Measurements from ENCODE around the gene SMARCB1.

Gene SMARCB1

GRCh38 chr22:23817146-23817545 lies 30.4 kb downstream of the SMARCB1 start:
- H3K4me1 Mint-ChIP-seq, result peaks cover 30% of the 10 kb centered on the region
- no peak for DNase-seq (ENCODE audit: low spot score in 2 of 2)
- no peak for ATAC-seq (ENCODE audit: low read depth)
- no peaks in the 10 kb centered on the region for H3K27me3 Mint-ChIP-seq
- no peak overlapping the region for H3K27ac Mint-ChIP-seq
- no peaks in the 10 kb centered on the region for H3K9me3 Mint-ChIP-seq
- H3K4me3 Mint-ChIP-seq, result no peak overlapping the region
- peaks cover 29% of the 10 kb centered on the region for H3K36me3 Mint-ChIP-seq

- H3K9me3 Mint-ChIP-seq, result no peaks in the 10 kb centered on the region
- DNase-seq (ENCODE audit: low spot score in 2 of 2), result no peak
- peaks cover 37% of the 10 kb centered on the region for H3K36me3 Mint-ChIP-seq
- H3K27me3 Mint-ChIP-seq, result no peaks in the 10 kb centered on the region
- no peak overlapping the region for H3K27ac Mint-ChIP-seq
- peak overlapping the region; percentile 34 for H3K4me3 Mint-ChIP-seq
- no peak for ATAC-seq (ENCODE audit: low read depth)
- H3K4me1 Mint-ChIP-seq, result peaks cover 38% of the 10 kb centered on the region
Observed at GRCh38 chr22:23818541-23818940, 31.8 kb downstream of the SMARCB1 start.

GRCh38 chr22:23820748-23821211 lies 34.0 kb downstream of the SMARCB1 start:
- DNase-seq (ENCODE audit: low spot score in 2 of 2) (no peak), ATAC-seq (ENCODE audit: low read depth) (peak; percentile 60)
- H3K36me3 Mint-ChIP-seq, result peaks cover 49% of the 10 kb centered on the region
- H3K27ac Mint-ChIP-seq, result peak overlapping the region; percentile 17
- H3K27me3 Mint-ChIP-seq, result no peaks in the 10 kb centered on the region
- H3K9me3 Mint-ChIP-seq, result no peaks in the 10 kb centered on the region
- H3K4me1 Mint-ChIP-seq, result peaks cover 45% of the 10 kb centered on the region
- peak overlapping the region; percentile 14 for H3K4me3 Mint-ChIP-seq

- peak overlapping the region; percentile 53 for H3K27ac Mint-ChIP-seq
- H3K4me1 Mint-ChIP-seq, result peaks cover 42% of the 10 kb centered on the region
- H3K36me3 Mint-ChIP-seq, result peaks cover 46% of the 10 kb centered on the region
- DNase-seq (ENCODE audit: low spot score in 2 of 2) (no peak), ATAC-seq (ENCODE audit: low read depth) (no peak)
- H3K27me3 Mint-ChIP-seq, result no peaks in the 10 kb centered on the region
- H3K9me3 Mint-ChIP-seq, result no peaks in the 10 kb centered on the region
- H3K4me3 Mint-ChIP-seq, result no peak overlapping the region
Observed at GRCh38 chr22:23822101-23822671, 35.4 kb downstream of the SMARCB1 start.

- H3K27ac Mint-ChIP-seq, result no peak overlapping the region
- no peak for ATAC-seq (ENCODE audit: low read depth)
Observed at GRCh38 chr22:23823331-23823791, 36.6 kb downstream of the SMARCB1 start.

GRCh38 chr22:23824476-23825245 lies 37.9 kb downstream of the SMARCB1 start:
- H3K4me3 Mint-ChIP-seq, result no peak overlapping the region
- ATAC-seq (ENCODE audit: low read depth), result no peak
- H3K27me3 Mint-ChIP-seq, result no peaks in the 10 kb centered on the region
- DNase-seq (ENCODE audit: low spot score in 2 of 2), result no peak
- peaks cover 43% of the 10 kb centered on the region for H3K36me3 Mint-ChIP-seq
- H3K9me3 Mint-ChIP-seq, result no peaks in the 10 kb centered on the region
- no peak overlapping the region for H3K27ac Mint-ChIP-seq
- H3K4me1 Mint-ChIP-seq, result peaks cover 40% of the 10 kb centered on the region

More at GRCh38 chr22:23823331-23823791, 36.6 kb downstream of the SMARCB1 start:
- Mint-ChIP-seq H3K9me3 (no peaks in the 10 kb centered on the region), H3K4me1 (peaks cover 40% of the 10 kb centered on the region), H3K27me3 (no peaks in the 10 kb centered on the region), H3K36me3 (peaks cover 45% of the 10 kb centered on the region), H3K4me3 (no peak overlapping the region)
- DNase-seq (ENCODE audit: low spot score in 2 of 2), result no peak

GRCh38 chr22:23825246-23825905 lies 38.6 kb downstream of the SMARCB1 start:
- H3K36me3 Mint-ChIP-seq, result peaks cover 44% of the 10 kb centered on the region
- H3K4me1 Mint-ChIP-seq, result peaks cover 42% of the 10 kb centered on the region
- ATAC-seq (ENCODE audit: low read depth), result no peak
- no peak for DNase-seq (ENCODE audit: low spot score in 2 of 2)
- H3K27ac Mint-ChIP-seq, result peak overlapping the region; percentile 24
- H3K9me3 Mint-ChIP-seq, result no peaks in the 10 kb centered on the region
- no peaks in the 10 kb centered on the region for H3K27me3 Mint-ChIP-seq
- H3K4me3 Mint-ChIP-seq, result no peak overlapping the region

GRCh38 chr22:23826510-23827350 lies 40.0 kb downstream of the SMARCB1 start:
- no peak for ATAC-seq (ENCODE audit: low read depth)
- no peaks in the 10 kb centered on the region for H3K9me3 Mint-ChIP-seq
- no peak overlapping the region for H3K4me3 Mint-ChIP-seq
- no peak overlapping the region for H3K27ac Mint-ChIP-seq
- H3K27me3 Mint-ChIP-seq, result no peaks in the 10 kb centered on the region
- H3K36me3 Mint-ChIP-seq, result peaks cover 42% of the 10 kb centered on the region
- H3K4me1 Mint-ChIP-seq, result peaks cover 35% of the 10 kb centered on the region
- DNase-seq (ENCODE audit: low spot score in 2 of 2), result no peak

- Mint-ChIP-seq H3K4me1 (peaks cover 36% of the 10 kb centered on the region), H3K9me3 (no peaks in the 10 kb centered on the region), H3K27ac (no peak overlapping the region), H3K27me3 (no peaks in the 10 kb centered on the region), H3K36me3 (peaks cover 38% of the 10 kb centered on the region), H3K4me3 (no peak overlapping the region)
- no peak for DNase-seq (ENCODE audit: low spot score in 2 of 2)
- no peak for ATAC-seq (ENCODE audit: low read depth)
Observed at GRCh38 chr22:23827351-23827995, 40.7 kb downstream of the SMARCB1 start.

GRCh38 chr22:23828800-23829680 lies 42.3 kb downstream of the SMARCB1 start:
- ATAC-seq (ENCODE audit: low read depth) (no peak), DNase-seq (ENCODE audit: low spot score in 2 of 2) (no peak)
- Mint-ChIP-seq H3K36me3 (peaks cover 28% of the 10 kb centered on the region), H3K27me3 (no peaks in the 10 kb centered on the region), H3K9me3 (no peaks in the 10 kb centered on the region), H3K4me3 (peak overlapping the region; percentile 0), H3K27ac (peak overlapping the region; percentile 24), H3K4me1 (peaks cover 25% of the 10 kb centered on the region)

GRCh38 chr22:23829845-23830372 lies 43.1 kb downstream of the SMARCB1 start:
- peak overlapping the region; percentile 12 for H3K27ac Mint-ChIP-seq
- H3K9me3 Mint-ChIP-seq, result no peaks in the 10 kb centered on the region
- H3K4me3 Mint-ChIP-seq, result peak overlapping the region; percentile 18
- H3K36me3 Mint-ChIP-seq, result peaks cover 25% of the 10 kb centered on the region
- no peaks in the 10 kb centered on the region for H3K27me3 Mint-ChIP-seq
- peaks cover 23% of the 10 kb centered on the region for H3K4me1 Mint-ChIP-seq
- DNase-seq (ENCODE audit: low spot score in 2 of 2) (no peak), ATAC-seq (ENCODE audit: low read depth) (peak; percentile 14)

GRCh38 chr22:23831261-23831660 lies 44.5 kb downstream of the SMARCB1 start:
- H3K27ac Mint-ChIP-seq, result no peak overlapping the region
- ATAC-seq (ENCODE audit: low read depth), result no peak

More at GRCh38 chr22:23831261-23831660, 44.5 kb downstream of the SMARCB1 start:
- Mint-ChIP-seq H3K27me3 (no peaks in the 10 kb centered on the region), H3K4me1 (peaks cover 30% of the 10 kb centered on the region), H3K9me3 (no peaks in the 10 kb centered on the region), H3K36me3 (peaks cover 17% of the 10 kb centered on the region), H3K4me3 (no peak overlapping the region)
- no peak for DNase-seq (ENCODE audit: low spot score in 2 of 2)

All from memory B cell (primary cell).